ENCODE data around the gene DDI2. TPM values are rescaled to one million over a fixed set of nuclear protein-coding genes. Genes with fewer than 3 reads are reported as not detected.

The DDI2 gene
- total and polyA plus RNA-seq, 9 of the 15 experiments (the other 6 are each of a cell fraction or from before 2014, with no cell fraction given) = 6.5 to 48.4 (median 21.2) TPM

- TF ChIP-seq ZNF318 (IDR thresholded peaks at IDR 0.05; ENCODE audit: borderline replicate concordance in 1 of 2, low read depth in 1 of 2) (no peak), SMAD3 (CRISPR knock-in tag; conservative IDR thresholded peaks at IDR 0.05) (no peak), PHF20 (IDR thresholded peaks at IDR 0.05; ENCODE audit: partially characterized antibody) (no peak)
Observed at GRCh38 chr1:15700508-15700907, 83.2 kb downstream of the DDI2 start (continued).
